ENCODE results near the gene LHFPL2. TPM values are rescaled to one million over a fixed set of nuclear protein-coding genes. Genes with fewer than 3 reads are reported as not detected.

Gene LHFPL2
- total and polyA plus RNA-seq, 9 of the 15 experiments (the other 6 are each of a cell fraction or from before 2014, with no cell fraction given): 1.0 to 6.6 (median 4.6) TPM

DNA sequence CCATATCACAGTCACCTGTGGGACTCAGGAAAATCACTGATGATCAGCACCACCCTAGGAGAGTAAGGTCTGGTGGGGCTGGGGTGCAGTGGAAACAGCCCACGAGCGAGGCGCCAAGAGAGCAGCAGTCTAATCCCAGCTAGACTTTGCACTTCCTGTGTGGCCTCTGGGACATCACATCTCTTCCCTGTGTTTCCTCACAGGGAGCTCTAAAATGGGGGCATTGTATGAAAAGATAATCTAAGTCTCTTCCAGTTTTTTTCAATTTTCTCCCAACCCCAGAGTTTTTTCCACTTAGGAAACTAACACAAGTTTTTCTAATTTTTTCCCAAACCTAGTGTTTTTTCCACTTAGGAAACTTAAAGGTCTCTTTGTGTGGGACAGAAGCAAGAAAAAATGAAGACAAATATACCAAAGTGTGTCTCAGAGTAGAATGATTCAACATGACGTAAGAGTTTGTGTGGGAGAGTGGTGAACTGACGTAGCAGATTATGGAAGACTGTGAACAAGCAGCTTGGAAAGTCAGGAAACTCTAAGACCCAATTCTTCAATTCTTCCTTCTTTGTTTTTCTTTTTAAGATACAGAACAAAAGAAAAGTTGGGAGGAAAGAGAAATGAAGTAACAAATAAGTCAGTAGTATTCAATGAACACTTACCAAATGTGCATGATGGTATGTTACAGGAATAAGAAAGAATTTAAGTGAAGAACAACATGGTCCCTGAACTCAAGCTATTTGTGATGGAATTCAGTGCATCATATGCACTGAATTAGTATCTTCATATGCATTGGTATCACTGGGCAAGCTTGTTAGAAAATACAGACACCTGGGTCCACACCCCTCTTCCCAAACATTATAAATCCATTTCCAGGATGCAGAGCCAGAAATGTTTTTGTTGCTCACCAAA lies 51.3 kb downstream of the LHFPL2 start (continued):
- TF ChIP-seq, protein P1, sequence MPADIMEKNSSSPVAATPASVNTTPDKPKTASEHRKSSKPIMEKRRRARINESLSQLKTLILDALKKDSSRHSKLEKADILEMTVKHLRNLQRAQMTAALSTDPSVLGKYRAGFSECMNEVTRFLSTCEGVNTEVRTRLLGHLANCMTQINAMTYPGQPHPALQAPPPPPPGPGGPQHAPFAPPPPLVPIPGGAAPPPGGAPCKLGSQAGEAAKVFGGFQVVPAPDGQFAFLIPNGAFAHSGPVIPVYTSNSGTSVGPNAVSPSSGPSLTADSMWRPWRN (IDR thresholded peaks at IDR 0.05; ENCODE audit: low read depth): no peak
- TF ChIP-seq C11orf30 (IDR thresholded peaks at IDR 0.05; ENCODE audit: low read depth) (peak; percentile 44; the same call in 1 of the 2 replicates), MAFG (tag; conservative IDR thresholded peaks at IDR 0.05) (0 out of 2 replicates have a peak, but pooled peaks have one; percentile 30), JUND (IDR thresholded peaks at IDR 0.05; ENCODE audit: borderline replicate concordance, low read depth, low read length) (peak; percentile 77; the same call in 1 of the 2 replicates), JUND (tag; IDR thresholded peaks at IDR 0.05; ENCODE audit: borderline replicate concordance, low read depth, low read length) (peak; percentile 78; the same call in 2 of the 3 replicates), MAFK (IDR thresholded peaks at IDR 0.05; ENCODE audit: low read length) (peak; percentile 20; the same call in 1 of the 2 replicates), JUN (IDR thresholded peaks at IDR 0.05; ENCODE audit: borderline replicate concordance, low read depth, low read length) (peak; percentile 78), JUN (CRISPR knock-in tag; IDR thresholded peaks at IDR 0.05; ENCODE audit: borderline replicate concordance) (no peak), MTA3 (IDR thresholded peaks at IDR 0.05; ENCODE audit: borderline replicate concordance) (peak; percentile 69; the same call in 1 of the 2 replicates), ZNF766 (CRISPR knock-in tag; conservative IDR thresholded peaks at IDR 0.05) (peak; percentile 41; the same call in 1 of the 2 replicates), NCOA1 (IDR thresholded peaks at IDR 0.05; ENCODE audit: low read depth) (0 out of 2 replicates have a peak, but pooled peaks have one; percentile 56), DPF2 (IDR thresholded peaks at IDR 0.05) (peak; percentile 52; the same call in 1 of the 2 replicates), CREB1 (IDR thresholded peaks at IDR 0.05) (peak; percentile 76), CREB1 (CRISPR knock-in tag; IDR thresholded peaks at IDR 0.05) (no peak; the same call in 1 of the 2 replicates), ATF3 (IDR thresholded peaks at IDR 0.05) (peak; percentile 89), ATF3 (CRISPR knock-in tag; conservative IDR thresholded peaks at IDR 0.05) (no peak), CREM (IDR thresholded peaks at IDR 0.05; ENCODE audit: low read depth) (peak; percentile 94), POU5F1 (IDR thresholded peaks at IDR 0.05; ENCODE audit: borderline replicate concordance, low read depth, low read length, partially characterized antibody) (no peak)
- TF ChIP-seq, protein P2, sequence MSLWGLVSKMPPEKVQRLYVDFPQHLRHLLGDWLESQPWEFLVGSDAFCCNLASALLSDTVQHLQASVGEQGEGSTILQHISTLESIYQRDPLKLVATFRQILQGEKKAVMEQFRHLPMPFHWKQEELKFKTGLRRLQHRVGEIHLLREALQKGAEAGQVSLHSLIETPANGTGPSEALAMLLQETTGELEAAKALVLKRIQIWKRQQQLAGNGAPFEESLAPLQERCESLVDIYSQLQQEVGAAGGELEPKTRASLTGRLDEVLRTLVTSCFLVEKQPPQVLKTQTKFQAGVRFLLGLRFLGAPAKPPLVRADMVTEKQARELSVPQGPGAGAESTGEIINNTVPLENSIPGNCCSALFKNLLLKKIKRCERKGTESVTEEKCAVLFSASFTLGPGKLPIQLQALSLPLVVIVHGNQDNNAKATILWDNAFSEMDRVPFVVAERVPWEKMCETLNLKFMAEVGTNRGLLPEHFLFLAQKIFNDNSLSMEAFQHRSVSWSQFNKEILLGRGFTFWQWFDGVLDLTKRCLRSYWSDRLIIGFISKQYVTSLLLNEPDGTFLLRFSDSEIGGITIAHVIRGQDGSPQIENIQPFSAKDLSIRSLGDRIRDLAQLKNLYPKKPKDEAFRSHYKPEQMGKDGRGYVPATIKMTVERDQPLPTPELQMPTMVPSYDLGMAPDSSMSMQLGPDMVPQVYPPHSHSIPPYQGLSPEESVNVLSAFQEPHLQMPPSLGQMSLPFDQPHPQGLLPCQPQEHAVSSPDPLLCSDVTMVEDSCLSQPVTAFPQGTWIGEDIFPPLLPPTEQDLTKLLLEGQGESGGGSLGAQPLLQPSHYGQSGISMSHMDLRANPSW (CRISPR knock-in tag; IDR thresholded peaks at IDR 0.05): no peak
- TF ChIP-seq, protein P3, sequence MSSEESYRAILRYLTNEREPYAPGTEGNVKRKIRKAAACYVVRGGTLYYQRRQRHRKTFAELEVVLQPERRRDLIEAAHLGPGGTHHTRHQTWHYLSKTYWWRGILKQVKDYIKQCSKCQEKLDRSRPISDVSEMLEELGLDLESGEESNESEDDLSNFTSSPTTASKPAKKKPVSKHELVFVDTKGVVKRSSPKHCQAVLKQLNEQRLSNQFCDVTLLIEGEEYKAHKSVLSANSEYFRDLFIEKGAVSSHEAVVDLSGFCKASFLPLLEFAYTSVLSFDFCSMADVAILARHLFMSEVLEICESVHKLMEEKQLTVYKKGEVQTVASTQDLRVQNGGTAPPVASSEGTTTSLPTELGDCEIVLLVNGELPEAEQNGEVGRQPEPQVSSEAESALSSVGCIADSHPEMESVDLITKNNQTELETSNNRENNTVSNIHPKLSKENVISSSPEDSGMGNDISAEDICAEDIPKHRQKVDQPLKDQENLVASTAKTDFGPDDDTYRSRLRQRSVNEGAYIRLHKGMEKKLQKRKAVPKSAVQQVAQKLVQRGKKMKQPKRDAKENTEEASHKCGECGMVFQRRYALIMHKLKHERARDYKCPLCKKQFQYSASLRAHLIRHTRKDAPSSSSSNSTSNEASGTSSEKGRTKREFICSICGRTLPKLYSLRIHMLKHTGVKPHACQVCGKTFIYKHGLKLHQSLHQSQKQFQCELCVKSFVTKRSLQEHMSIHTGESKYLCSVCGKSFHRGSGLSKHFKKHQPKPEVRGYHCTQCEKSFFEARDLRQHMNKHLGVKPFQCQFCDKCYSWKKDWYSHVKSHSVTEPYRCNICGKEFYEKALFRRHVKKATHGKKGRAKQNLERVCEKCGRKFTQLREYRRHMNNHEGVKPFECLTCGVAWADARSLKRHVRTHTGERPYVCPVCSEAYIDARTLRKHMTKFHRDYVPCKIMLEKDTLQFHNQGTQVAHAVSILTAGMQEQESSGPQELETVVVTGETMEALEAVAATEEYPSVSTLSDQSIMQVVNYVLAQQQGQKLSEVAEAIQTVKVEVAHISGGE (CRISPR knock-in tag; IDR thresholded peaks at IDR 0.05): no peak

Measured in K562 (cell line).